Esophagus muscularis mucosa (tissue), 3 donors: ENCODE measurements around the gene CD84.

Source experiments
- POLR2A ChIP-seq: fragments of 450-650 bp; IDR thresholded peaks from one replicate; pipeline ENCODE4 v1.6.1; 2017; ENCODE audit warnings: antibody characterized with exemption, moderate library complexity, mild to moderate bottlenecking, low read depth
- POLR2AphosphoS5 ChIP-seq, 2 donors: sonication (generic); formaldehyde crosslinking; IDR thresholded peaks; one replicate each; pipeline ENCODE4 v1.6.1; 2017; ENCODE audit warnings: antibody characterized with exemption in 2 of 2
- TF ChIP-seq, protein P1 (sequence below), 3 experiments: fragments of 200-600 bp in 2 of 3; fragments of 450-650 bp in 1 of 3; sonication (generic) in 2 of 3; IDR thresholded peaks; one replicate each; pipeline ENCODE4 v1.5.1; 2017 to 2019; ENCODE audit warnings: antibody characterized with exemption in 3 of 3, mild to moderate bottlenecking in 2 of 3, moderate library complexity in 1 of 3

DNA sequence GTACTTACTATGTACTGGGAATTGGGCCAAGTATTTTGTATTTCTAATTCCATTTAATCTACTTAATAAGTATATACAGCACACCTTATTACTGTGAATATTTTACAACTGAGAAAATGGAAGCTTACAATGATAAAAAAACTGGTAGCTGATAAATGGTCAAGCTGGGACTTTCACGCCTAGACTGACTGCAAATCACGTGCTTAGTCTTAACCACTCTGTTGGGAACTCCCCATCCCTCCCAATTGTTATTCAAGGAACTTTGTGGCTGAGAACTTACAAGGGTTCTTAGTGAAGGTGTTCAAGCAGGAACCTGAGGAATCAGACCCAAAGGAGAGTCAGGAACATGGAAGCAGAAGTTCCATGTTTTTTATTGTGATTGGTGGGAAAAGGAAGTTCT, 26.9 kb downstream of the CD84 start:
- TF ChIP-seq POLR2A, result no peak
- TF ChIP-seq, protein P1, sequence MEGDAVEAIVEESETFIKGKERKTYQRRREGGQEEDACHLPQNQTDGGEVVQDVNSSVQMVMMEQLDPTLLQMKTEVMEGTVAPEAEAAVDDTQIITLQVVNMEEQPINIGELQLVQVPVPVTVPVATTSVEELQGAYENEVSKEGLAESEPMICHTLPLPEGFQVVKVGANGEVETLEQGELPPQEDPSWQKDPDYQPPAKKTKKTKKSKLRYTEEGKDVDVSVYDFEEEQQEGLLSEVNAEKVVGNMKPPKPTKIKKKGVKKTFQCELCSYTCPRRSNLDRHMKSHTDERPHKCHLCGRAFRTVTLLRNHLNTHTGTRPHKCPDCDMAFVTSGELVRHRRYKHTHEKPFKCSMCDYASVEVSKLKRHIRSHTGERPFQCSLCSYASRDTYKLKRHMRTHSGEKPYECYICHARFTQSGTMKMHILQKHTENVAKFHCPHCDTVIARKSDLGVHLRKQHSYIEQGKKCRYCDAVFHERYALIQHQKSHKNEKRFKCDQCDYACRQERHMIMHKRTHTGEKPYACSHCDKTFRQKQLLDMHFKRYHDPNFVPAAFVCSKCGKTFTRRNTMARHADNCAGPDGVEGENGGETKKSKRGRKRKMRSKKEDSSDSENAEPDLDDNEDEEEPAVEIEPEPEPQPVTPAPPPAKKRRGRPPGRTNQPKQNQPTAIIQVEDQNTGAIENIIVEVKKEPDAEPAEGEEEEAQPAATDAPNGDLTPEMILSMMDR (IDR thresholded peaks at IDR 0.05), result no peak
- no peak for TF ChIP-seq POLR2AphosphoS5 (IDR thresholded peaks at IDR 0.05)
